GM23248 (cell line): Measurements from ENCODE around the gene THBS3.

Experiments
- EZH2 ChIP-seq: fragments of 200-600 bp; sonication (generic); IDR thresholded peaks from 2 replicates; pipeline ENCODE4 v1.6.1; 2018; ENCODE audit warnings: antibody characterized with exemption, mild to moderate bottlenecking; ENCODE audit not compliant: insufficient read depth, poor library complexity, severe bottlenecking
- EZH2phosphoT487 ChIP-seq: fragments of 200-600 bp; sonication (generic); IDR thresholded peaks from 2 replicates; pipeline ENCODE4 v1.6.1; 2018; ENCODE audit warnings: antibody characterized with exemption, moderate library complexity, mild to moderate bottlenecking, low read depth; ENCODE audit not compliant: insufficient read depth

DNA sequence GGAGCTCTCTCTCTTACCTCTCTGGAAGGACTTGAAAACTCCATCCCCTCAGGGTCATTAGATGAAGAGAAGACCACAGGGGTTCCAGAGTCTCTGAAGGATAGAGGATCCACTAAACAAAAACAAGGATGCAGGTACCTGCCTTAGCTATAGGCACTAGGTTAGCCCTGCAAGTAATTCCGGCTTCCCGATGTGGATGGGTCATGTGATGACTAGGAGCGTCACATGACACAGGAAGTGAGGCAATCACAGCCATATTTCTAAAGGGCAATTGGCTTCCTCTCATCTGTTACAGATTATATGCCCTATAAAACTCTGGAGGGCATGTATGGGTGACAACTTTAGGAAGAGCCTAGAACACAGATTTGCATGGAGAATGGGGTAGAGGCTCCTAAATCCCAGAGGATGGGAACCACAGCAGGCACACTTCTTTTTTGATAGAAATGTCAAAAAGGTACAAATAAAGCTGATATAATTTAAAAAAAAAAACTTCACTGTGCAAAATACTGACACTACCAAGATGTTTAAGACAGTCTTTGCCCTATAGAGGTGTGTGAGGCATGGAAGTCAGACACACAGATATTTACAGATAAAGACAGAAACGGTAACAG, 33.5 kb upstream of the THBS3 start:
- TF ChIP-seq EZH2phosphoT487 (no peak), EZH2 (no peak)
